HepG2 (cell line): ENCODE measurements around the gene BUD23. TPM values are rescaled to one million over a fixed set of nuclear protein-coding genes. Genes with fewer than 3 reads are reported as not detected.

ENCODE experiments used
- ATAC-seq: fragments of 200-7000 bp; cut with Tn5 transposase; 3 replicates; pipeline ENCODE4 v1.9.1; 2020; ENCODE audit warnings: mild to moderate bottlenecking, moderate library complexity
- BruUV-seq: library from RNA; stranded (reverse); fragments of 400-500 nt; replicated peaks from 2 replicates; lab custom pipeline; 2021; lab: Mats Ljungman, UMichigan
- CTCF ChIA-PET: fragments of 300-600 bp; formaldehyde crosslinking; extraction: SDS; loops from one replicate; lab custom pipeline; 2021; ENCODE audit warnings: low total read pairs, inconsistent platforms, low intra/inter-chr PET ratio; lab: Yijun Ruan, JAX
- POLR2A ChIA-PET: fragments of 350-600 bp; sonication (Branson Sonifier 250); formaldehyde crosslinking; loops from one replicate; lab custom pipeline; 2020; ENCODE audit warnings: antibody characterized with exemption, inconsistent platforms; lab: Yijun Ruan, JAX
- DNase-seq: peaks from one replicate; pipeline ENCODE4 v3.0.0-alpha.2; 2015; ENCODE audit warnings: low spot score
- FAIRE-seq: peaks from 3 replicates; lab custom pipeline; 2011; peaks lifted over from hg19 to GRCh38; lab: Jason Lieb, UNC
- H2AFZ ChIP-seq: one replicate; pipeline ENCODE4 v1.6.1; 2011; ENCODE audit warnings: low read length, inconsistent platforms
- H3K27ac ChIP-seq: fragments of 300-600 bp; 3 replicates; pipeline ENCODE4 v1.8.0; 2011; ENCODE audit warnings: mixed run types, mild to moderate bottlenecking, mixed read lengths, low read length, inconsistent platforms; ENCODE audit not compliant: insufficient read depth; ENCODE audit errors: extremely low read length
- H3K27me3 ChIP-seq, 2 experiments: fragments of 200-600 bp in 1 of 2; 2 replicates in 1 of 2; 3 replicates in 1 of 2; pipeline versions ENCODE4 v1.6.0 to v1.8.0; 2011; ENCODE audit warnings: low read length in 2 of 2, mild to moderate bottlenecking in 2 of 2, moderate library complexity in 2 of 2, inconsistent platforms in 1 of 2; ENCODE audit not compliant: insufficient read depth in 2 of 2, control insufficient read depth in 1 of 2
- H3K36me3 ChIP-seq, 2 experiments: fragments of 200-600 bp in 1 of 2; replicated peaks in 1 of 2; 2 replicates in 1 of 2; 3 replicates in 1 of 2; pipeline versions ENCODE4 v1.5.1 to v1.8.0; 2011; ENCODE audit warnings: low read length in 2 of 2, inconsistent platforms in 1 of 2; ENCODE audit not compliant: insufficient read depth in 2 of 2, control insufficient read depth in 1 of 2
- H3K4me1 ChIP-seq: 2 replicates; pipeline ENCODE4 v1.5.1; 2012; ENCODE audit warnings: low read length, inconsistent platforms; ENCODE audit not compliant: insufficient read depth
- H3K4me2 ChIP-seq: 2 replicates; pipeline ENCODE4 v1.6.0; 2011; ENCODE audit warnings: low read depth, low read length, inconsistent platforms
- H3K4me3 ChIP-seq, 3 experiments: fragments of 200-600 bp in 1 of 3; sonication (generic), shearing (Covaris generic) in 1 of 3; replicated peaks in 1 of 3; 2 replicates each; pipeline ENCODE4 v1.5.1; 2011 to 2016; ENCODE audit warnings: low read length in 3 of 3, inconsistent platforms in 2 of 3, low read depth in 2 of 3, mild to moderate bottlenecking in 2 of 3, control low read depth in 1 of 3, mixed read lengths in 1 of 3; ENCODE audit not compliant: insufficient read depth in 1 of 3
- H3K79me2 ChIP-seq: one replicate; pipeline ENCODE4 v1.6.1; 2011; ENCODE audit warnings: low read length, inconsistent platforms; ENCODE audit not compliant: insufficient read depth
- H3K9ac ChIP-seq: 2 replicates; pipeline ENCODE4 v1.6.0; 2011; ENCODE audit warnings: mild to moderate bottlenecking, low read depth, low read length, inconsistent platforms; ENCODE audit not compliant: insufficient read depth
- H3K9me3 ChIP-seq: 2 replicates; pipeline ENCODE4 v1.5.1; 2012; ENCODE audit warnings: mild to moderate bottlenecking, low read length
- H4K20me1 ChIP-seq: 2 replicates; pipeline ENCODE4 v1.6.0; 2011; ENCODE audit warnings: inconsistent platforms, mild to moderate bottlenecking, low read length, moderate library complexity; ENCODE audit not compliant: insufficient read depth
- CHCHD3 ChIP-seq: sonication (generic); formaldehyde crosslinking; IDR thresholded peaks from 2 replicates; pipeline ENCODE4 v1.8.0; 2022; ENCODE audit warnings: mild to moderate bottlenecking, missing genetic modification reagents, moderate library complexity
- DNMT3B ChIP-seq: conservative IDR thresholded peaks from 2 replicates; pipeline ENCODE4 v1.6.1; 2016; ENCODE audit warnings: missing biosample characterization, control low read depth
- GTF2F1 ChIP-seq: fragments of 150-350 bp; IDR thresholded peaks from 2 replicates; pipeline ENCODE4 v1.6.1; 2014; ENCODE audit warnings: low read length
- MAF1 ChIP-seq: sonication (generic); formaldehyde crosslinking; IDR thresholded peaks from 2 replicates; pipeline ENCODE4 v1.5.0; 2020; ENCODE audit warnings: missing genetic modification reagents, borderline replicate concordance
- PCBP1 ChIP-seq: fragments of 200-400 bp; formaldehyde crosslinking; IDR thresholded peaks from 2 replicates; pipeline ENCODE4 v1.6.1; 2017; ENCODE audit warnings: mild to moderate bottlenecking, low read depth, low read length, borderline replicate concordance
- POLR2AphosphoS2 ChIP-seq: IDR thresholded peaks from 2 replicates; pipeline ENCODE4 v1.6.1; 2011; ENCODE audit warnings: low read depth, low read length, improper control_type of control experiment
- POLR2G ChIP-seq: fragments of 200-400 bp; formaldehyde crosslinking; IDR thresholded peaks from 2 replicates; pipeline ENCODE4 v1.6.1; 2018; ENCODE audit warnings: mild to moderate bottlenecking, low read depth, low read length, moderate library complexity
- RAD51 ChIP-seq: fragments of 450-650 bp; IDR thresholded peaks from 2 replicates; pipeline ENCODE4 v1.6.1; 2016; ENCODE audit warnings: borderline replicate concordance
- SALL1 ChIP-seq: sonication (generic); formaldehyde crosslinking; IDR thresholded peaks from 2 replicates; pipeline ENCODE4 v1.8.0; 2022; ENCODE audit warnings: mild to moderate bottlenecking, missing genetic modification reagents
- ZBTB33 ChIP-seq: sonication (generic); formaldehyde crosslinking; IDR thresholded peaks from 2 replicates; pipeline ENCODE4 v1.4.0; 2020; ENCODE audit warnings: missing genetic modification reagents
- ZNF282 ChIP-seq: fragments of 450-650 bp; IDR thresholded peaks from 2 replicates; pipeline ENCODE4 v1.6.1; 2018; ENCODE audit not compliant: partially characterized antibody
- ZNF768 ChIP-seq: sonication (generic); formaldehyde crosslinking; IDR thresholded peaks from 2 replicates; pipeline ENCODE4 v1.4.0; 2020; ENCODE audit warnings: missing genetic modification reagents
- ZSCAN21 ChIP-seq: sonication (generic); formaldehyde crosslinking; IDR thresholded peaks from 2 replicates; pipeline ENCODE4 v1.8.0; 2022; ENCODE audit warnings: mild to moderate bottlenecking, missing genetic modification reagents, moderate library complexity, borderline replicate concordance
- WGBS: methylation state at CpG from one replicate; pipeline ENCODE4 v1.1.6; 2017; ENCODE audit warnings: low lambda C conversion rate; 5-methylcytosine and 5-hydroxymethylcytosine counted together
- in situ Hi-C: cut with HindIII; loops from 2 replicates; pipeline ENCODE4 v1.10.0; 2017; ENCODE audit warnings: low pct_unique_long_range_greater_than_20kb; ENCODE audit not compliant: extremely low pct_ligation_motif_present
- intact Hi-C: fragments of 100-400 bp; cut with micrococcal nuclease; formaldehyde crosslinking; loops from one replicate; pipeline ENCODE4 v1.10.0; 2022; ENCODE audit not compliant: unreplicated experiment
- polyA plus RNA-seq, 8 experiments: library from polyadenylated mRNA; depleted of rRNA in 3 of 8; stranded (reverse) in 7 of 8; unstranded in 1 of 8; fragments of >200 nt; fragmentation: Illumina TruSeq in 4 of 8; extraction: Trizol in 4 of 8; gene quantifications; 2 replicates each; pipeline versions ENCODE4 v1.2.1 to v1.2.3, GENCODE V29; 2011 to 2016; ENCODE audit warnings: low read depth in 4 of 8, missing spikeins in 1 of 8, mixed read lengths in 1 of 8; ENCODE audit not compliant: insufficient read depth in 1 of 8
- total RNA-seq, 5 experiments: library from RNA; depleted of rRNA; stranded (reverse); fragments of >200 nt; fragmentation: Illumina TruSeq; extraction: Trizol; gene quantifications; 2 replicates each; pipeline ENCODE4 v1.2.3, GENCODE V29; 2016; ENCODE audit warnings: low read depth in 1 of 5
- TF ChIP-seq, protein P1 (sequence below): IDR thresholded peaks from 2 replicates; pipeline ENCODE4 v1.6.1; 2016; ENCODE audit warnings: low read depth
- TF ChIP-seq, protein P2 (sequence below): sonication (generic); formaldehyde crosslinking; IDR thresholded peaks from 2 replicates; pipeline ENCODE4 v1.5.0; 2020; ENCODE audit warnings: mild to moderate bottlenecking, missing genetic modification reagents, borderline replicate concordance

The BUD23 gene
- total and polyA plus RNA-seq, 2 of the 13 experiments (the other 11 are each of a cell fraction or from before 2014, with no cell fraction given): 47.5 to 54.5 TPM

DNA sequence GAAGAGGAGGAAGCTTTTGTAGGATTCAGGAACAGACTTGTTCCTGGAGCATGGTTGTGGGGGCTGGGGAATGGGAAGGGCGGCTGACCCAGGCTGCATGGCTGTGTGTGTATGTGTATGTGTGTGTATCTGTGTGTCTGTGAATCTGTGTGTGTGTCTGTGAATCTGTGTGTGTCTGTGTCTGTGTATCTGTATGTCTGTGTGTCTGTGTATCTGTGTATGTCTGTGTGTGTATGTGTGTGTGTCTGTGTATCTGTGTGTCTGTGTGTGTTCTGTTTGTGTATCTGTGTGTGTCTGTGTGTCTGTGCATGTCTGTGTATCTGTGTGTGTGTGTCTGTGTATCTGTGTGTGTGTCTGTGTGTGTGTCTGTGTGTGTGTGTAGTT lies 42.7 kb downstream of the BUD23 start:
- in situ Hi-C loops (no loop called here), intact Hi-C loops (loop anchor here (5.0 kb wide), 1 partner anchor 114 kb away; no protein-coding TSS in a partner anchor)
- H3K9ac ChIP-seq: no peak overlapping the region
- ATAC-seq (peak; percentile 56), DNase-seq (no peak), FAIRE-seq (no peak)
- POLR2A ChIA-PET: interaction anchor here (1.1 to 1.2 kb wide), 3 partner anchors 11 to 125 kb away, joined by 3 to 6 read pairs (median 4); no protein-coding TSS in a partner anchor
- no peaks in the 10 kb centered on the region for H3K9me3 ChIP-seq
- H3K79me2 ChIP-seq: no peaks in the 10 kb centered on the region
- no peak overlapping the region for H3K27ac ChIP-seq
- WGBS: 80% methylated on average over 1 of the region's 1 CpG
- CTCF ChIA-PET: interaction anchor here (1.4 to 1.8 kb wide), 3 partner anchors 24 to 119 kb away, joined by 5 to 15 read pairs (median 14); no protein-coding TSS in a partner anchor
- no peak overlapping the region for H3K4me3 ChIP-seq
- H4K20me1 ChIP-seq: no peaks in the 10 kb centered on the region
- H2AFZ ChIP-seq: no peak overlapping the region
- H3K27me3 ChIP-seq: no peaks in the 10 kb centered on the region; a peak in 2 of 5 replicates
- no TSS peak for BruUV-seq
- H3K36me3 ChIP-seq: no peaks in the 10 kb centered on the region
- H3K4me2 ChIP-seq: no peak overlapping the region
- peaks cover 10% of the 10 kb centered on the region; the same call in 1 of the 2 replicates for H3K4me1 ChIP-seq
- TF ChIP-seq SALL1 (CRISPR knock-in tag) (peak; percentile 1; the same call in 1 of the 2 replicates), POLR2AphosphoS2 (no peak), POLR2G (no peak), CHCHD3 (0 out of 2 replicates have a peak, but pooled peaks have one; percentile 14), ZBTB33 (CRISPR knock-in tag) (no peak), RAD51 (peak; percentile 11; the same call in 1 of the 2 replicates), MAF1 (no peak), GTF2F1 (no peak), ZSCAN21 (CRISPR knock-in tag) (no peak), PCBP1 (no peak), ZNF768 (0 out of 2 replicates have a peak, but pooled peaks have one; percentile 1), DNMT3B (CRISPR knock-in tag) (no peak), ZNF282 (peak; percentile 53)
- TF ChIP-seq, protein P1, sequence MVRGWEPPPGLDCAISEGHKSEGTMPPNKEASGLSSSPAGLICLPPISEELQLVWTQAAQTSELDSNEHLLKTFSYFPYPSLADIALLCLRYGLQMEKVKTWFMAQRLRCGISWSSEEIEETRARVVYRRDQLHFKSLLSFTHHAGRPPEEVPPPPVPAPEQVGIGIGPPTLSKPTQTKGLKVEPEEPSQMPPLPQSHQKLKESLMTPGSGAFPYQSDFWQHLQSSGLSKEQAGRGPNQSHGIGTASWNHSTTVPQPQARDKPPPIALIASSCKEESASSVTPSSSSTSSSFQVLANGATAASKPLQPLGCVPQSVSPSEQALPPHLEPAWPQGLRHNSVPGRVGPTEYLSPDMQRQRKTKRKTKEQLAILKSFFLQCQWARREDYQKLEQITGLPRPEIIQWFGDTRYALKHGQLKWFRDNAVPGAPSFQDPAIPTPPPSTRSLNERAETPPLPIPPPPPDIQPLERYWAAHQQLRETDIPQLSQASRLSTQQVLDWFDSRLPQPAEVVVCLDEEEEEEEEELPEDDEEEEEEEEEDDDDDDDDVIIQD (CRISPR knock-in tag): no peak
- TF ChIP-seq, protein P2, sequence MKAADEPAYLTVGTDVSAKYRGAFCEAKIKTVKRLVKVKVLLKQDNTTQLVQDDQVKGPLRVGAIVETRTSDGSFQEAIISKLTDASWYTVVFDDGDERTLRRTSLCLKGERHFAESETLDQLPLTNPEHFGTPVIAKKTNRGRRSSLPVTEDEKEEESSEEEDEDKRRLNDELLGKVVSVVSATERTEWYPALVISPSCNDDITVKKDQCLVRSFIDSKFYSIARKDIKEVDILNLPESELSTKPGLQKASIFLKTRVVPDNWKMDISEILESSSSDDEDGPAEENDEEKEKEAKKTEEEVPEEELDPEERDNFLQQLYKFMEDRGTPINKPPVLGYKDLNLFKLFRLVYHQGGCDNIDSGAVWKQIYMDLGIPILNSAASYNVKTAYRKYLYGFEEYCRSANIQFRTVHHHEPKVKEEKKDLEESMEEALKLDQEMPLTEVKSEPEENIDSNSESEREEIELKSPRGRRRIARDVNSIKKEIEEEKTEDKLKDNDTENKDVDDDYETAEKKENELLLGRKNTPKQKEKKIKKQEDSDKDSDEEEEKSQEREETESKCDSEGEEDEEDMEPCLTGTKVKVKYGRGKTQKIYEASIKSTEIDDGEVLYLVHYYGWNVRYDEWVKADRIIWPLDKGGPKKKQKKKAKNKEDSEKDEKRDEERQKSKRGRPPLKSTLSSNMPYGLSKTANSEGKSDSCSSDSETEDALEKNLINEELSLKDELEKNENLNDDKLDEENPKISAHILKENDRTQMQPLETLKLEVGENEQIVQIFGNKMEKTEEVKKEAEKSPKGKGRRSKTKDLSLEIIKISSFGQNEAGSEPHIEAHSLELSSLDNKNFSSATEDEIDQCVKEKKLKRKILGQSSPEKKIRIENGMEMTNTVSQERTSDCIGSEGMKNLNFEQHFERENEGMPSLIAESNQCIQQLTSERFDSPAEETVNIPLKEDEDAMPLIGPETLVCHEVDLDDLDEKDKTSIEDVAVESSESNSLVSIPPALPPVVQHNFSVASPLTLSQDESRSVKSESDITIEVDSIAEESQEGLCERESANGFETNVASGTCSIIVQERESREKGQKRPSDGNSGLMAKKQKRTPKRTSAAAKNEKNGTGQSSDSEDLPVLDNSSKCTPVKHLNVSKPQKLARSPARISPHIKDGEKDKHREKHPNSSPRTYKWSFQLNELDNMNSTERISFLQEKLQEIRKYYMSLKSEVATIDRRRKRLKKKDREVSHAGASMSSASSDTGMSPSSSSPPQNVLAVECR: peak; percentile 10; the same call in 1 of the 2 replicates
